Ascending aorta (tissue), 2 donors: ENCODE results near the gene PIEZO2. TPM values are rescaled to one million over a fixed set of nuclear protein-coding genes. Genes with fewer than 3 reads are reported as not detected.
A peak's percentile ranks its signal among the peaks of the same experiment; 100 is the strongest.
"Not testable (repeated sequence)": the region's sequence is repeated elsewhere in the genome, so short reads cannot be mapped to it uniquely, and the experiment has no call there.

ENCODE experiments used
- DNase-seq, 2 donors: peaks; one replicate each; pipeline ENCODE4 v3.0.0-alpha.2; 2019; ENCODE audit warnings: low spot score in 2 of 2
- H3K27ac ChIP-seq, 2 donors: fragments of 200-600 bp; sonication (generic); one replicate each; pipeline ENCODE4 v1.5.1; 2016 to 2017; ENCODE audit warnings: mild to moderate bottlenecking in 1 of 2
- H3K27me3 ChIP-seq: fragments of 200-600 bp; sonication (generic); one replicate; pipeline ENCODE4 v1.5.1; 2017
- H3K36me3 ChIP-seq, 2 donors: fragments of 200-600 bp; sonication (generic); one replicate each; pipeline ENCODE4 v1.5.1; 2016
- H3K4me1 ChIP-seq, 2 donors: fragments of 200-600 bp; sonication (generic); one replicate each; pipeline ENCODE4 v1.5.1; 2016 to 2017; ENCODE audit warnings: mild to moderate bottlenecking in 1 of 2
- H3K4me3 ChIP-seq, 2 donors: fragments of 200-600 bp; sonication (generic); one replicate each; pipeline ENCODE4 v1.5.1; 2016 to 2017; ENCODE audit warnings: mild to moderate bottlenecking in 1 of 2
- H3K9me3 ChIP-seq, 2 donors: fragments of 200-600 bp; sonication (generic); one replicate each; pipeline ENCODE4 v1.5.1; 2016
- intact Hi-C: fragments of 100-400 bp; cut with DNase I; formaldehyde crosslinking; loops from one replicate; pipeline ENCODE4 v1.15.1; 2023
- total RNA-seq: library from RNA; depleted of rRNA; stranded (reverse); fragments of >200 nt; gene quantifications from one replicate; pipeline ENCODE4 v1.1.0, GENCODE V29; 2016
- TF ChIP-seq, protein P1 (sequence below), 3 experiments: fragments of 200-600 bp in 2 of 3; fragments of 450-650 bp in 1 of 3; sonication (generic) in 2 of 3; IDR thresholded peaks; one replicate each; pipeline ENCODE4 v1.5.1; 2016 to 2019; ENCODE audit warnings: antibody characterized with exemption in 3 of 3, mild to moderate bottlenecking in 1 of 3, moderate library complexity in 1 of 3

Gene PIEZO2
- total RNA-seq, result 3.1 TPM

DNA sequence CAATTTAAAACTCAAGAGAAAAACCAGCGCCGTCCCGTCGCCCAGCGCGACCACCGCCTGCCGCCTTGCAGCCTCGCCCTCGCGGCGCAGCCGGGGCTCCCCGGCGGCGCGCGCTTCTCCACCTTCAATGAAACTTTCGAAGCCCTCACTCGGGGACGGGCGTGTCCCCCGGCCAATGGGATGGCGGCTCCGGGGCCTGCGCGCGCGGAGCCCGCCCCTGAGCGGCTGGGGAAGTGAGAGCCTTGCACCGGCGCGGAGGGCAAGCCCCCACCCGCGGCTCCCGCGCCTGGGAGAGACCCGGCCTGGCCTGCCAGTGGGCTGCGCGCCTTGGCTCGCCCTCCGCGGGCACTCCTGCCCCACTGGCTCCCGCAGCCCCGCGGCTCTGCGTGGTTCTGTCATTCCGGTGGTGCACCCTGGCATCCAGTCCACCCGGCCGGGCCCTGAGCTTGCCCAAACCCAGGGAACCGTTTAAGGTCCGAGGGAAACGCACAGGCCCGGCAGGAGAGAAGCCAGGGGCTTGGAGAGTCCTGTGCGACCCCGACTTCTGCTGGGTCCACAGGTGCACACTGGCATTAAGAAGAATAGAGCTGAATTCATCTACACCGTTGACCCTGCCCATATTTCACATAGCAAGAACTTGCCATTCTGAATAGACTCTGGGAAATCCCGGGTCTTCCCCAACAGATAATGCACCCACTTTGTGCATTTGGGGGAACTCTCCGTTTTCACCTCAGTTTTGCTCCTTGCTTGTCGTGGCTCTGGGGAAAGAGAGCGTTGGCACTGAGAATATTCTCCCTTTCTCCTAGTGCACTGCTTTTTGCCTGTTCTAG is at the start of gene PIEZO2:
PIEZO2 (minus strand) TSS at position 129 of the 830 bp plus-strand sequence. CDS start 981 bp downstream, outside the sequence.
- H3K4me3 ChIP-seq, result peak within 1 kb of the TSS; percentile 57 to 84
- no peaks in the 10 kb centered on the region for H3K36me3 ChIP-seq
- no peak within 1 kb of the TSS for H3K27ac ChIP-seq
- DNase-seq, result peak in 1 of 2 donors; percentile 82
- H3K4me1 ChIP-seq, result peaks cover 10% of the 10 kb centered on the region in 2 donors
- H3K27me3 ChIP-seq, result peaks cover 9% of the 10 kb centered on the region
- TF ChIP-seq, protein P1, sequence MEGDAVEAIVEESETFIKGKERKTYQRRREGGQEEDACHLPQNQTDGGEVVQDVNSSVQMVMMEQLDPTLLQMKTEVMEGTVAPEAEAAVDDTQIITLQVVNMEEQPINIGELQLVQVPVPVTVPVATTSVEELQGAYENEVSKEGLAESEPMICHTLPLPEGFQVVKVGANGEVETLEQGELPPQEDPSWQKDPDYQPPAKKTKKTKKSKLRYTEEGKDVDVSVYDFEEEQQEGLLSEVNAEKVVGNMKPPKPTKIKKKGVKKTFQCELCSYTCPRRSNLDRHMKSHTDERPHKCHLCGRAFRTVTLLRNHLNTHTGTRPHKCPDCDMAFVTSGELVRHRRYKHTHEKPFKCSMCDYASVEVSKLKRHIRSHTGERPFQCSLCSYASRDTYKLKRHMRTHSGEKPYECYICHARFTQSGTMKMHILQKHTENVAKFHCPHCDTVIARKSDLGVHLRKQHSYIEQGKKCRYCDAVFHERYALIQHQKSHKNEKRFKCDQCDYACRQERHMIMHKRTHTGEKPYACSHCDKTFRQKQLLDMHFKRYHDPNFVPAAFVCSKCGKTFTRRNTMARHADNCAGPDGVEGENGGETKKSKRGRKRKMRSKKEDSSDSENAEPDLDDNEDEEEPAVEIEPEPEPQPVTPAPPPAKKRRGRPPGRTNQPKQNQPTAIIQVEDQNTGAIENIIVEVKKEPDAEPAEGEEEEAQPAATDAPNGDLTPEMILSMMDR (IDR thresholded peaks at IDR 0.05), result no peak
- intact Hi-C loops, result loop anchor here (2.0 to 10.0 kb wide), 2 partner anchors 29 to 585 kb away; no protein-coding TSS in a partner anchor
- no peaks in the 10 kb centered on the region for H3K9me3 ChIP-seq

DNA sequence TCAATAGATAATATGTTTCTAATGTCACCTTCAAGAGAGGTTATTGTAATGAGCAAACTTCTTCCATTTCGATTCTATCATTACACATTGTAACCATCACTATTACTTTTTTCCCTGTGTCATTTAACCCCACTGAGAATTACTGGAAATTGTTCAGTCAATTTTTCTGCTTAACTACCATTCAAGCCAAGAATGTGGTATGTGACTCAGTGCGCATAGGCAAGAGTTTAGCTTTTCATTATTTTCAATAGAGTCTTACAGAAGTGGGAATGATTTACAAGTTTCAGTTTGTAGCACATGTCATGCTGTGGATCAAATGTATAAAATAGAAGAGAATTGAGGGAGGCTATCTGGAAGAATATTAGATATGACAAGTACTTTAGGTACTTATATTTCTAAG is 34.3 kb upstream of the PIEZO2 start:
- H3K4me1 ChIP-seq, result peaks cover 0 to 14% of the 10 kb centered on the region in 2 donors
- DNase-seq, result no peak
- H3K27me3 ChIP-seq, result no peaks in the 10 kb centered on the region
- H3K4me3 ChIP-seq, result no peak overlapping the region
- intact Hi-C loops, result no loop called here
- H3K36me3 ChIP-seq, result no peaks in the 10 kb centered on the region
- TF ChIP-seq, protein P1 (IDR thresholded peaks at IDR 0.05), result no peak
- no peaks in the 10 kb centered on the region for H3K9me3 ChIP-seq
- H3K27ac ChIP-seq, result no peak overlapping the region

DNA sequence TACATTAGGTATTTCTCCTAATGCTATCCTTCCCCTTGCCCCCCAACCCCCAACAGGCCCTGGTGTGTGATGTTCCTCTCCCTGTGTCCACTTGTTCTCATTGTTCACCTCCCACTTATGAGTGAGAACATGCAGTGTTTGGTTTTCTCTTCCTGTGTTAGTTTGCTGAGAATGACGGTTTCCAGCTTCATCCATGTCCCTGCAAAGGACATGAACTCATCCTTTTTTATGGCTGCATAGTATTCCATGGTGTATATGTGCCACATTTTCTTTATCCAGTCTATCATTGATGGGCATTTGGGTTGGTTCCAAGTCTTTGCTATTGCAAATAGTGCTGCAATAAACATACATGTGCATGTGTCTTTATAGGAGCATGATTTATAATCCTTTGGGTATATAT is 32.3 kb upstream of the PIEZO2 start:
- H3K36me3 ChIP-seq, H3K9me3 ChIP-seq, H3K27ac ChIP-seq, intact Hi-C loops, DNase-seq, H3K4me3 ChIP-seq, H3K27me3 ChIP-seq: not testable (repeated sequence)
- H3K4me1 ChIP-seq, result peaks cover 2 to 30% of the 10 kb centered on the region in 2 donors

DNA sequence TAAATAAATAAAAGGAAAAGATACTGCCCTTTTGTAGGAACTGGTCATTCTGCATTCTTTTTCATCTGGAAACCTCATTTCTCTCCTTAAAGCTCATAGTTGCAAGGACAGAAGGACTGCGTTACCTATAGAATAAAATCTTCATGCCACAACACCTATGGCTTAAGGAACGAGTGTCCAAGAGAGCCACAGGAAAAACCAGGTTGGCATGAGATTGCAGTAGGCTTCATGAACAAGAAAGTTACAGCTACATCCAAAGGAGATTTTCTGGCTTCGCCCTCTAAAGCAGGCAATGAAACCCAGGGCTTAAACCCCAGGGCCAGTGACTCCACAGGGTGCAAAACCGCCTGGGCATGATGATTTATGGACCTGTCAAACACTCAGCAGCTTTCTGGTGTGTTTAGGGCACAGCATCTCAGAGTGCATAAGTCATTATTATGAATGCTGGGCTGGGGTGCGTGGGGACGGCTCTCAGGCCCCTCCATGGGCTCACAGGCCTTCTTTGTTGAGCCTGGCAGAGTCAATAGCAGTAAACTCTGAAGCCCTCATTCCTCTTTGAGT is 30.7 kb upstream of the PIEZO2 start:
- intact Hi-C loops, result loop anchor here (1.0 to 10.0 kb wide), 3 partner anchors 31 to 725 kb away; partner anchors contain the start of genes APCDD1 and PIEZO2
- H3K4me1 ChIP-seq, result peaks cover 3 to 39% of the 10 kb centered on the region in 2 donors
- DNase-seq, result no peak
- TF ChIP-seq, protein P1 (IDR thresholded peaks at IDR 0.05), result no peak
- H3K9me3 ChIP-seq, result no peaks in the 10 kb centered on the region
- no peaks in the 10 kb centered on the region for H3K36me3 ChIP-seq
- H3K27ac ChIP-seq, result peak overlapping the region; percentile 82 to 90
- no peak overlapping the region for H3K4me3 ChIP-seq
- no peaks in the 10 kb centered on the region for H3K27me3 ChIP-seq

DNA sequence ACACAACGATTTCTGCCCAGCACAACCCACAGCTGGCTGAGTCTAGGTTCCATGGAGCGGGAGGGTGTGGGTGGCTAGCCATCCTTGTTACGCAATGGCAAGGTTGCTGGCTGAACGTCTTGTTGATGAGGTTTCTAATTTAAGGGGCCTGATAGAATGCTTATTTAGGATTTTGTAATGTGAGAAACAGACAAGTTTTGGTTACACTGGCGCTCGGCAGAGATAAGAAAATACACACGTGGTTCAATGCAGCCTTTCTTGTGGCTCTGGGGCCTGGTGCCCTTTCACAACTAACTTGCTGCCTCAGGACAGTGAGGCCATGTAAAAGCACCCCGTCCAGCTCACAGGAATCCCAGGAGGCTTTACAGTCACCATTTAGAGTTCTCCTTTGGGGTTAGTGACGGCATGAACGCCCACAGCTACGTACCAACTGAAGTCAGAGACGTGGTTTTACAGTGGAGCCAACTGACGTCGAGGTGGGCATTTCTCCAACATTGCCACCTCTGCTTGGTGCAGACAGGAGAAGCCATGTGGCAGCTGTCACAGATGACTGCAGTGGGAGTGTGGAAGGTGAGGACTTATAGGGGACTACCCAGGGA is 29.7 kb upstream of the PIEZO2 start:
- intact Hi-C loops, result loop anchor here (2.0 to 10.0 kb wide), 2 partner anchors 30 to 724 kb away; partner anchors contain the start of genes APCDD1 and PIEZO2
- Histone ChIP-seq H3K4me1 (peaks cover 3 to 39% of the 10 kb centered on the region in 2 donors), H3K9me3 (no peaks in the 10 kb centered on the region), H3K36me3 (no peaks in the 10 kb centered on the region), H3K27me3 (no peaks in the 10 kb centered on the region), H3K4me3 (no peak overlapping the region), H3K27ac (peak overlapping the region; percentile 82 to 90)
- peak; percentile 71 to 92 for DNase-seq
- TF ChIP-seq, protein P1 (IDR thresholded peaks at IDR 0.05), result no peak
